Measurements from ENCODE around the gene CNOT6L.

DNA sequence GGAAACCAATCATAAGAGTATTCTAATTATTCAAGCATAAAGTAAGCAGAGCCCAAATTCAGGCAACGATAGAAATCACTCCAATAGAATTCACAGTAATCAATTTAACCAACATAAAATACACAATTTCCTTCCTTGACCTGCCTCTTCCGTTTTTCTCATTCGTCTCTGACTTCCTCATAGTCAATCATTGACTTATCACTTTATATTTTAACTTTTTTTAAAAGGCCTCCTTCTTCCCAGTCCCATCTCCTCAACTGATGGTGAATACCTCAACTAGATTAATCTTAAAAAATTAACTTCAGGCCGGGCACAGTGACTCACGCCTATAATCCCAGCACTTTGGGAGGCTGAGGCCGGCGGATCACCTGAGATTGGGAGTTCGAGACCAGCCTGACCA, 13.3 kb downstream of the CNOT6L start:
- TF ChIP-seq, protein P1, sequence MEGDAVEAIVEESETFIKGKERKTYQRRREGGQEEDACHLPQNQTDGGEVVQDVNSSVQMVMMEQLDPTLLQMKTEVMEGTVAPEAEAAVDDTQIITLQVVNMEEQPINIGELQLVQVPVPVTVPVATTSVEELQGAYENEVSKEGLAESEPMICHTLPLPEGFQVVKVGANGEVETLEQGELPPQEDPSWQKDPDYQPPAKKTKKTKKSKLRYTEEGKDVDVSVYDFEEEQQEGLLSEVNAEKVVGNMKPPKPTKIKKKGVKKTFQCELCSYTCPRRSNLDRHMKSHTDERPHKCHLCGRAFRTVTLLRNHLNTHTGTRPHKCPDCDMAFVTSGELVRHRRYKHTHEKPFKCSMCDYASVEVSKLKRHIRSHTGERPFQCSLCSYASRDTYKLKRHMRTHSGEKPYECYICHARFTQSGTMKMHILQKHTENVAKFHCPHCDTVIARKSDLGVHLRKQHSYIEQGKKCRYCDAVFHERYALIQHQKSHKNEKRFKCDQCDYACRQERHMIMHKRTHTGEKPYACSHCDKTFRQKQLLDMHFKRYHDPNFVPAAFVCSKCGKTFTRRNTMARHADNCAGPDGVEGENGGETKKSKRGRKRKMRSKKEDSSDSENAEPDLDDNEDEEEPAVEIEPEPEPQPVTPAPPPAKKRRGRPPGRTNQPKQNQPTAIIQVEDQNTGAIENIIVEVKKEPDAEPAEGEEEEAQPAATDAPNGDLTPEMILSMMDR (IDR thresholded peaks at IDR 0.05; ENCODE audit: low read depth, low read length, poor library complexity, severe bottlenecking) = no peak
- no peak for TF ChIP-seq EZH2phosphoT487 (IDR thresholded peaks at IDR 0.05; ENCODE audit: borderline replicate concordance, low read length)

Measured in DOHH2 (cell line).